PC-9 (cell line): ENCODE results near the gene MKI67. TPM values are rescaled to one million over a fixed set of nuclear protein-coding genes. Genes with fewer than 3 reads are reported as not detected.
"Not testable (repeated sequence)": the region's sequence is repeated elsewhere in the genome, so short reads cannot be mapped to it uniquely, and the experiment has no call there.

ENCODE experiments used
- BruUV-seq: library from RNA; stranded (reverse); fragments of 400-500 nt; replicated peaks from 2 replicates; lab custom pipeline; 2021; lab: Mats Ljungman, UMichigan
- CTCF ChIA-PET: fragments of 300-600 bp; sonication (Branson Sonifier 250); formaldehyde crosslinking; loops from one replicate; lab custom pipeline; 2022; ENCODE audit warnings: antibody characterized with exemption; lab: Charles Lee
- POLR2A ChIA-PET: fragments of 300-600 bp; sonication (Branson Sonifier 250); formaldehyde crosslinking; loops from one replicate; lab custom pipeline; 2022; ENCODE audit warnings: antibody characterized with exemption; ENCODE audit not compliant: unreplicated experiment; lab: Charles Lee
- DNase-seq, 2 experiments: peaks; one replicate each; pipeline versions ENCODE4 v3.0.0 to v3.0.0-alpha.2; 2015 to 2022; ENCODE audit warnings: mixed read lengths in 1 of 2
- H2AFZ ChIP-seq: fragments of 200-600 bp; sonication (generic); 2 replicates; pipeline ENCODE4 v1.8.1; 2017; ENCODE audit warnings: antibody characterized with exemption
- H3F3A ChIP-seq: fragments of 200-600 bp; sonication (generic); 2 replicates; pipeline ENCODE4 v1.8.1; 2017; ENCODE audit warnings: antibody characterized with exemption, mild to moderate bottlenecking, low read depth; ENCODE audit not compliant: insufficient read depth
- H3K27ac ChIP-seq: fragments of 200-600 bp; sonication (generic); 2 replicates; pipeline ENCODE4 v1.6.1; 2016; ENCODE audit warnings: mixed run types
- H3K27me3 ChIP-seq: fragments of 200-600 bp; sonication (generic); 2 replicates; pipeline ENCODE4 v1.6.1; 2016; ENCODE audit warnings: low read depth, mixed run types; ENCODE audit not compliant: insufficient read depth
- H3K36me3 ChIP-seq: fragments of 200-600 bp; sonication (generic); 2 replicates; pipeline ENCODE4 v1.6.1; 2016; ENCODE audit warnings: low read depth, mixed run types
- H3K4me1 ChIP-seq: fragments of 200-600 bp; sonication (generic); replicated peaks from 2 replicates; pipeline ENCODE4 v1.6.1; 2016; ENCODE audit warnings: mixed run types; ENCODE audit not compliant: insufficient read depth
- H3K4me2 ChIP-seq: fragments of 200-600 bp; sonication (generic); 2 replicates; pipeline ENCODE4 v1.6.1; 2017; ENCODE audit warnings: mixed run types
- H3K4me3 ChIP-seq: fragments of 200-600 bp; sonication (generic); 2 replicates; pipeline ENCODE4 v1.6.1; 2016; ENCODE audit warnings: mixed run types
- H3K79me2 ChIP-seq: fragments of 200-600 bp; sonication (generic); 2 replicates; pipeline ENCODE4 v1.6.1; 2017; ENCODE audit warnings: low read depth, mixed run types
- H3K9me2 ChIP-seq: fragments of 200-600 bp; sonication (generic); 2 replicates; pipeline ENCODE4 v1.8.1; 2017; ENCODE audit warnings: mild to moderate bottlenecking; ENCODE audit not compliant: insufficient read depth
- H3K9me3 ChIP-seq: fragments of 200-600 bp; sonication (generic); 2 replicates; pipeline ENCODE4 v1.8.1; 2016; ENCODE audit warnings: low read depth; ENCODE audit not compliant: insufficient read depth
- H4K20me1 ChIP-seq: fragments of 200-600 bp; sonication (generic); 2 replicates; pipeline ENCODE4 v1.8.1; 2017; ENCODE audit not compliant: insufficient read depth
- CTCF ChIP-seq: fragments of 200-600 bp; sonication (generic); conservative IDR thresholded peaks from 2 replicates; pipeline ENCODE4 v1.6.1; 2017; ENCODE audit warnings: mixed run types, antibody characterized with exemption, mild to moderate bottlenecking, moderate library complexity
- EZH2 ChIP-seq: fragments of 200-600 bp; sonication (generic); IDR thresholded peaks from 2 replicates; pipeline ENCODE4 v1.8.0; 2017; ENCODE audit warnings: antibody characterized with exemption, low read depth
- intact Hi-C: fragments of 100-400 bp; cut with micrococcal nuclease; formaldehyde crosslinking; loops from one replicate; pipeline ENCODE4 v1.10.0; 2022; ENCODE audit not compliant: unreplicated experiment
- total RNA-seq: library from RNA; stranded (reverse); gene quantifications from 2 replicates; pipeline ENCODE4 v1.2.3, GENCODE V29; 2021

Gene MKI67
- total RNA-seq, 1 experiment from 2014 or later, result 114 TPM

GRCh38 chr10:128167926-128168520 is 41.8 kb upstream of the MKI67 start:
- Histone ChIP-seq H3K27ac (no peak overlapping the region), H3K4me2 (no peak overlapping the region), H3K4me1 (no peaks in the 10 kb centered on the region), H3K9me3 (no peaks in the 10 kb centered on the region), H3F3A (no peaks in the 10 kb centered on the region), H3K79me2 (no peaks in the 10 kb centered on the region), H3K4me3 (no peak overlapping the region), H3K36me3 (no peaks in the 10 kb centered on the region), H3K27me3 (peaks cover 16% of the 10 kb centered on the region; the same call in 1 of the 2 replicates), H3K9me2 (no peaks in the 10 kb centered on the region), H4K20me1 (no peaks in the 10 kb centered on the region), H2AFZ (no peak overlapping the region)
- ChIA-PET POLR2A (no interaction called here), CTCF (no interaction called here)
- TF ChIP-seq CTCF, result no peak
- DNase-seq, result no peak
- intact Hi-C loops, result no loop called here
- no TSS peak for BruUV-seq

GRCh38 chr10:128167123-128167522 is 40.9 kb upstream of the MKI67 start:
- CTCF ChIA-PET, H3K27ac ChIP-seq, H3F3A ChIP-seq, BruUV-seq, DNase-seq, POLR2A ChIA-PET, H3K9me3 ChIP-seq, H3K79me2 ChIP-seq, H2AFZ ChIP-seq, H3K4me1 ChIP-seq, H3K4me2 ChIP-seq, H3K9me2 ChIP-seq, H4K20me1 ChIP-seq, H3K4me3 ChIP-seq, H3K36me3 ChIP-seq, intact Hi-C loops: not testable (repeated sequence)
- H3K27me3 ChIP-seq, result peaks cover 16% of the 10 kb centered on the region; the same call in 1 of the 2 replicates

GRCh38 chr10:128166151-128166550 is 39.9 kb upstream of the MKI67 start:
- Histone ChIP-seq H3K9me2 (no peaks in the 10 kb centered on the region), H2AFZ (no peak overlapping the region), H3K4me3 (no peak overlapping the region), H4K20me1 (no peaks in the 10 kb centered on the region), H3K36me3 (no peaks in the 10 kb centered on the region), H3F3A (no peaks in the 10 kb centered on the region), H3K9me3 (no peaks in the 10 kb centered on the region), H3K79me2 (no peaks in the 10 kb centered on the region), H3K27ac (no peak overlapping the region), H3K4me2 (no peak overlapping the region), H3K27me3 (peaks cover 17% of the 10 kb centered on the region; the same call in 1 of the 2 replicates), H3K4me1 (no peaks in the 10 kb centered on the region)
- CTCF ChIA-PET, result no interaction called here
- POLR2A ChIA-PET, result no interaction called here
- no TSS peak for BruUV-seq
- DNase-seq, result no peak
- no peak for TF ChIP-seq EZH2
- no peak for TF ChIP-seq CTCF
- intact Hi-C loops, result no loop called here

- ChIA-PET CTCF (no interaction called here), POLR2A (no interaction called here)
- H3K27me3 ChIP-seq, result peaks cover 23% of the 10 kb centered on the region
- no peaks in the 10 kb centered on the region for H3K79me2 ChIP-seq
- no peak for DNase-seq
- no peaks in the 10 kb centered on the region for H3K9me3 ChIP-seq
- TF ChIP-seq CTCF (no peak), EZH2 (no peak)
- no peak overlapping the region for H3K4me2 ChIP-seq
- no peak overlapping the region for H3K4me3 ChIP-seq
- intact Hi-C loops, result no loop called here
- no peaks in the 10 kb centered on the region for H3K36me3 ChIP-seq
- H3K9me2 ChIP-seq, result no peaks in the 10 kb centered on the region
- H2AFZ ChIP-seq, result no peak overlapping the region
- H3K4me1 ChIP-seq, result no peaks in the 10 kb centered on the region
- BruUV-seq, result no TSS peak
- H3K27ac ChIP-seq, result no peak overlapping the region
- no peaks in the 10 kb centered on the region for H3F3A ChIP-seq
- no peaks in the 10 kb centered on the region for H4K20me1 ChIP-seq
Observed at GRCh38 chr10:128165536-128165935, 39.3 kb upstream of the MKI67 start.
